ENCODE measurements around the gene TTC6.

The TTC6 gene

GRCh38 chr14:37586797-37587130 lies 8.7 kb upstream of the TTC6 start:
- DNase-seq = no peak

- DNase-seq = no peak
Observed at GRCh38 chr14:37587131-37587803, 8.2 kb upstream of the TTC6 start.

GRCh38 chr14:37587881-37588666 lies 7.4 kb upstream of the TTC6 start:
- DNase-seq = no peak

DNA sequence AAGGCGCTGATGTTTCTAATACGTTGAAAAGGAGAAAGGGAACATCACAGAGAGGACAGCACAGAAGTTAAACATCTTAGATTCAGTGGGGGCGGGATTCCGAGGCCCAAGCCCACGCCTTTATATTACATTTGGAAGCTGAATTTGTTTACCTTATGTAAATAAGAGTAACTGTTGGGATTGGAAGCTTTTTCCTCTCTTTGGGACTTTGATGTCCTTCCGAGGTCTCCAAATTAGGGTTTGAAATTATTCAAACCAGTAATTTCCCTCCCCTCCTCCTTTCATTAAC lies 6.8 kb upstream of the TTC6 start:
- DNase-seq = no peak

- no peak for DNase-seq
Observed at GRCh38 chr14:37588956-37589714, 6.3 kb upstream of the TTC6 start.

- DNase-seq = no peak
Observed at GRCh38 chr14:37589715-37590427, 5.6 kb upstream of the TTC6 start.

GRCh38 chr14:37590428-37591139 lies 4.8 kb upstream of the TTC6 start:
- DNase-seq = no peak

DNA sequence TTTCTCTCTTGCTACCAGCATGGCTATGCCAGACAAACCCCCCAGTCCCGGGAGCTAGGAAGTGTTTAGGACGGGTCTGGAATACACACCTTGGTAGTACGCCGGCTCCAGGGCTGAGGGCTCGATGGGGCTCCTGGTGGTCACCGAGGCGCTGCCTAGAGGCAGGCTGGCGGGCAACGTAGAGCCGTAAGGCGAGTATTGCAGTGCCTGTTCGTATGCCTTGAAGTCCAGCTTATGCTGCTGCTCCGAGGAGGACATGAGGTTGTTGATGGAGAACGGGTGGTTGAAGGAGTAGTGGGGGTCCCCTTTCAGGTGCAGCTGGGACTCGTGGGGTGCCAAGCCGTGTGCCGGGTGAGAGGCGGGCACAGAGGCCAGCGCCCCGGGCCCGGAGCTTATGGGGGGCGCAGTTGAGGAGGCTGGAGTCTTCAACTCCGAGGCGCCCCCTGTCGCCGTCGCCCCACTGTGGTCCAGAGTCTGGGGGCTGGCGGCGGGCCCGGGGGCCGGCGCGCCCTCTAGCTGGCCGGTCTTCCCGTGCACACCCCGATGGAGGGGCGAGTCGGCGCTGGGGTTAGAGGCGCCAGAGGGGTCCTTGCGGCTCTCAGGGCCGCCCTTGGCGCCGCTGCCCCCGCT lies 4.0 kb upstream of the TTC6 start:
- no peak for DNase-seq

DNA sequence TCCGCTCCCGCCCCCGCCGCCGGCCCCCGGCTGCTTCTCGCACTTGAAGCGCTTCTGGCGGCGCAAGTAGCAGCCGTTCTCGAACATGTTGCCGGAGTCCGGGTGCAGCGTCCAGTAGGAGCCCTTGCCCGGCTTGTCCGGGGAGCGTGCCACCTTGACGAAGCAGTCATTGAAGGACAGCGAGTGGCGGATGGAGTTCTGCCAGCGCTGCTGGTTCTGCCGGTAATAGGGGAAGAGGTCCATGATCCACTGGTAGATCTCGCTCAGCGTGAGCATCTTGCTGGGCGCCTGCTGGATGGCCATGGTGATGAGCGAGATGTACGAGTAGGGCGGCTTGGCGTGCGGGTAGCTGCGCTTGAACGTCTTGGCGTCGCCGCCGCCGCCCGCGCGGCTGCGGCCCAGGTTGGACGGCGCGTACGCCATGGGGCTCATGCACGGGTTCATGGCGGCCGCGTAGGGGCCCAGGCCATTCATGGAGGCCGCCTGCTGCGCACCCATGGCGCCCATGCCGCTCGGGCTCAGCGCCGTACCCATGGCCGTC lies 3.4 kb upstream of the TTC6 start:
- no peak for DNase-seq

- DNase-seq = no peak
Observed at GRCh38 chr14:37592482-37593408, 2.7 kb upstream of the TTC6 start.

DNA sequence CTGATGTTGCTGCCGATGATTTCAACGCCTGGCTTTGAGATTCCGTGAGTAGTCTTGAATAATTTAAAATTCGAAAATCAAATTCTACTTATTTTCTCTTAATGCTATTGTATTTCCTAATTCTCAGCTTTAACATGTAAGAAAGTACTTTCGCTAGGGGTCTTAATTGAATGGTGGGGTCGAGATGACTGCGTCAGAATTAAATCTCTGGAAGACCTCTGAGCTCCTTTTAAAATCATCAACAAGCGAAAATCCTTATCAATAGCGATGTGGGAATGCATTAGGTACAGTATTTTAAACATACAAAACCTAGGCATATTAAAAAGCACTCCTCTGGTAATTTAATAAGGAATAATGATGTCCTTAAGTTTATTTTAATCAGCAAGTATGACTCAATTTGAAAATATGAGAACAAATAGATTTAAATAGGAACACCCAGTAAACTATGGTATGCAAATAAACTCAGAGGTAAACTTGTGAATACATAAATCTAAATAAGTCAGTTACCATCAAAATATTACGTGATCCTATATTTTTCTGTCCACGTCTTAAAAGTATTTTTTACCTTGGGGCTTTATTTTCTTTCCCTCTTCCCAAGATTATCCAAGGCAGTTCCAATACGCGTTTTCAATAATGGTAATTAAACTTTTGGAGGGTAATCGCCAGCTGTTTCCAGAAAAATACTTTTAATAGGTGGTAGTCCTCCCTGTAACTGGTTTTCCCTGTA lies 1.8 kb upstream of the TTC6 start:
- no peak for DNase-seq

GRCh38 chr14:37594238-37594970 lies 1.0 kb upstream of the TTC6 start:
- peak; percentile 82 for DNase-seq

- peak; percentile 61 for DNase-seq
Observed at GRCh38 chr14:37595809-37596621, 586 bp downstream of the TTC6 start.

DNA sequence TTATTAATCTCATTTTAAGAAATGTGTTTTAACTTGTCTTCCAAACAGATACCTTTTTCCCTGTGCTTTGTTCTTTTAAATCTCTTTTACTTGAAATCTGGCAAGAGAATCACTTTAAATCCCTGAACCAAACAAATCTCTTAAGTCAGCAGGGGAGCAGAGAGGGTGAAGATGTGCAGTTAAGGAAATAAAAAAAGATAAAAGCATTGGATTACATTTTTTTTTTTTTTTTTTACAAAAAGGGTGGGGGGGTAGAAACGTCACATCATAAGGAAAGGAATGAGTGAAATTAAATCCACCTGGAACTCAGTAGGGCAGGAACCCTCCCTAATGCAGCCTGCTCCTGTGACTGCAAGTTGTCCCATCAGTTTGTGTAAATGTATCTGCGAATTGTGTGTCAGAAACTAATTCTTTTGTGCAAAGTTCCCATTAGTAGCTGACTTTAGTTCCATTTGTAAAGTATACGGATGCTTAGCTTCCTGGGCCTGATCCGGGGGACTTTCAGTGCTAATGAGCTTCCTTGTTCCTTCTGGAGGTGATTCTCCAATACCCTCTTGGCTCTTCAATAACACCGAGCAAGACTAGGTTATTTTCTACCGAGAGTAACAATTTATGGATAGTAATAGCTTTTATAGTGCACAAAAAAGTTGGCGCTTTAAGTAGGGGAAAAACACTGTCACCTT lies 1.5 kb downstream of the TTC6 start:
- no peak for DNase-seq

DNA sequence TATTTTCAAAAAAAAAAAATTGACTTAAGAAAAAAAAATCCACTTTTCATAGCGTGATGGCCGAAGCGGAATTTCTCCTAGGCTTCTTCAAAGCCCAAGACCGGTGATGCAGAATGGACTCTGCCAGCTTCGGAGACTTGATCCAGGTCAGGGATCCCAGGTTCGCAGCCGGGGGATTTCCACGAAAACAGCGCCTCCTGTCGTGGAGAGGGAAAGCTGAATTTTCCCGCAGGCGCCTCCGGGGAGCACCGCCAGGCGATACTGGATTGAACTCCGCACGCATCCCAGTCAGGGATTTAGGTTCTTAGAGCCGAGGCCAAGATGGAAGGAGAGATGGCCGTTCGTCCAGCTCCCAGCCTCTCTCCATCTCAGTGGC lies 2.1 kb downstream of the TTC6 start:
- no peak for DNase-seq

DNA sequence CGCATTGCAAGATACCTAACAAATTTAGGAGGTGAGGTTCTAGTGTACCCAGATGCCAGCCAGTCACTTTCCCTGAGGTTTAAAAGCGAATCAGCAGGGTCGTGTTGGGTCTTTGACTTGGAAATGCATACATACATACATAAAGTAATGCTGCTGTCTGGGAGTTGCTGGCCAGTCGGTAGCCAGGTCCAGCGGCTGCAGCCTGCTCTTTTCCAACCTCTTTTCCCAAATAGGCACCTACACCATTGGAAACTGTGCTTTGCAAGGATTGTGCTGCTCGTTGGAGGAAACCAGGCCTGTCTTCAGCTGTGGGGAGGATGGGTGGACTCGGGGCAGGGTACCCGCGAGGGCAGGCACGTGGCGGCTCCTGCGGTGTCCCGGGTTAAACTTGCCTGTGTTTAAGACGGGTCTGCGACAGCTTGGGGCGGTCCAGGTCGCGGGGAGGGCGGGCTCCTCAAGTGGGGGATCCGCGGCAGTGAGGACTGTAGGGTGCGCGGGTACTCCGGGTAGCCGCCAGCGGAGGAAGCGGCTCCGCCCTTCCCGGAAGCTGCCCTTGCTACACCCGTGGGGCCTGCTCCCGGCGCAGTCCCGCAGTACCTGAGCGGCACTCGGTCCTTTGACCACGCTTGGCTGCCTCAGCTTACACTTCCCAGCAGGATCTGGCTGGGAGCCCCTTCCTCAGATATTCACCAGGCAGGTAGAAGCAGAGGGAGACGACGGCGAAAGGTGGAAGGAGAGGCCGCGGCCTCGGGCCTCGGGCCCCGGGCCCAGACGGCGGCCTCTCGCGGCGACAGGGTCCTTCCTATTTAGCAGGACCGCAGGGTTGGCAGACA lies 2.7 kb downstream of the TTC6 start:
- DNase-seq = no peak

Data from NCI-H2227 treated with DMSO at 0.1 percent for 48 hours (cell line).